ENCODE data around the gene CACNA1C.
"Not testable (repeated sequence)": the region's sequence is repeated elsewhere in the genome, so short reads cannot be mapped to it uniquely, and the experiment has no call there.

The CACNA1C gene

GRCh38 chr12:2240390-2240789 lies 187.6 kb downstream of the CACNA1C start:
- no peak for DNase-seq

GRCh38 chr12:2240984-2241383 lies 188.2 kb downstream of the CACNA1C start:
- no peak for DNase-seq

GRCh38 chr12:2242216-2242615 lies 189.4 kb downstream of the CACNA1C start:
- DNase-seq = no peak

GRCh38 chr12:2242816-2243215 lies 190.0 kb downstream of the CACNA1C start:
- DNase-seq = no peak

GRCh38 chr12:2243275-2243674 lies 190.5 kb downstream of the CACNA1C start:
- no peak for DNase-seq

- DNase-seq = peak; percentile 86 to 91
Observed at GRCh38 chr12:2244013-2244861, 191.4 kb downstream of the CACNA1C start.

- DNase-seq = peak; percentile 23 to 64
Observed at GRCh38 chr12:2246358-2246757, 193.6 kb downstream of the CACNA1C start.

- peak; percentile 55 to 70 for DNase-seq
Observed at GRCh38 chr12:2247120-2247519, 194.3 kb downstream of the CACNA1C start.

GRCh38 chr12:2247596-2247995 lies 194.8 kb downstream of the CACNA1C start:
- no peak for DNase-seq

GRCh38 chr12:2248087-2248900 lies 195.5 kb downstream of the CACNA1C start:
- peak; percentile 49 to 63 for DNase-seq

- DNase-seq = peak; percentile 29 to 72
Observed at GRCh38 chr12:2248901-2249381, 196.2 kb downstream of the CACNA1C start.

GRCh38 chr12:2250797-2251196 lies 198.0 kb downstream of the CACNA1C start:
- no peak for DNase-seq

- peak; percentile 86 to 87 for DNase-seq
Observed at GRCh38 chr12:2251526-2252209, 198.9 kb downstream of the CACNA1C start.

GRCh38 chr12:2255311-2255710 lies 202.5 kb downstream of the CACNA1C start:
- DNase-seq = no peak

GRCh38 chr12:2255731-2256130 lies 202.9 kb downstream of the CACNA1C start:
- DNase-seq = not testable (repeated sequence)

GRCh38 chr12:2256453-2256852 lies 203.7 kb downstream of the CACNA1C start:
- DNase-seq = no peak

GRCh38 chr12:2256915-2257314 lies 204.1 kb downstream of the CACNA1C start:
- no peak for DNase-seq

- DNase-seq = no peak
Observed at GRCh38 chr12:2258025-2258424, 205.2 kb downstream of the CACNA1C start.

GRCh38 chr12:2259369-2259768 lies 206.6 kb downstream of the CACNA1C start:
- no peak for DNase-seq

- no peak for DNase-seq
Observed at GRCh38 chr12:2260441-2260840, 207.7 kb downstream of the CACNA1C start.

GRCh38 chr12:2261708-2262107 lies 208.9 kb downstream of the CACNA1C start:
- no peak for DNase-seq

- DNase-seq = no peak
Observed at GRCh38 chr12:2262449-2262848, 209.7 kb downstream of the CACNA1C start.

GRCh38 chr12:2263901-2264300 lies 211.1 kb downstream of the CACNA1C start:
- no peak for DNase-seq

Data from NCI-H526 (cell line).